Stimulated activated CD4-positive, alpha-beta T cell treated with anti-CD3 and anti-CD28 coated beads, Interleukin-12 subunit alpha, Interleukin-12 subunit beta, amount 100 ng/mL, for 24 hours (primary cell): Measurements from ENCODE around the gene FOSL1.

Experiments
- DNase-seq, 2 experiments: peaks; one replicate each; pipeline ENCODE4 v3.0.0-alpha.2; 2020; ENCODE audit warnings: low read depth in 2 of 2

FOSL1 gene

GRCh38 chr11:65900125-65900898 is at the start of gene FOSL1:
FOSL1 (minus strand) TSS chr11:65900388; CDS start chr11:65900339, 49 bp downstream.
- peak; percentile 83 to 93 for DNase-seq

- DNase-seq, result no peak
These were observed 47.5 kb upstream of the FOSL1 start for GRCh38 chr11:65947603-65948125.

- no peak for DNase-seq
These were observed 46.9 kb upstream of the FOSL1 start for GRCh38 chr11:65947133-65947532.

GRCh38 chr11:65946655-65947054 is 46.5 kb upstream of the FOSL1 start:
- DNase-seq, result no peak

- no peak for DNase-seq
These were observed 45.9 kb upstream of the FOSL1 start for GRCh38 chr11:65945941-65946558.

GRCh38 chr11:65945430-65945911 is 45.3 kb upstream of the FOSL1 start, which contains the start of gene TSGA10IP:
TSGA10IP (plus strand) TSS chr11:65945480; CDS start chr11:65945676, 196 bp downstream.
- DNase-seq, result no peak

GRCh38 chr11:65944767-65945166 is 44.6 kb upstream of the FOSL1 start:
- DNase-seq, result no peak

GRCh38 chr11:65944191-65944590 is 44.0 kb upstream of the FOSL1 start:
- DNase-seq, result no peak

- DNase-seq, result no peak
These were observed 42.3 kb upstream of the FOSL1 start for GRCh38 chr11:65942531-65942930.

- no peak for DNase-seq
These were observed 41.6 kb upstream of the FOSL1 start for GRCh38 chr11:65941720-65942310.

GRCh38 chr11:65937766-65938165 is 37.6 kb upstream of the FOSL1 start:
- DNase-seq, result no peak

- no peak for DNase-seq
These were observed 33.8 kb upstream of the FOSL1 start for GRCh38 chr11:65934014-65934413.

GRCh38 chr11:65932558-65932919 is 32.4 kb upstream of the FOSL1 start:
- no peak for DNase-seq

- DNase-seq, result no peak
These were observed 31.8 kb upstream of the FOSL1 start for GRCh38 chr11:65931773-65932557.

GRCh38 chr11:65928667-65929066 is 28.5 kb upstream of the FOSL1 start:
- DNase-seq, result no peak

- DNase-seq, result peak; percentile 30 to 61
These were observed 27.8 kb upstream of the FOSL1 start for GRCh38 chr11:65927904-65928397.

- DNase-seq, result no peak
These were observed 25.2 kb upstream of the FOSL1 start for GRCh38 chr11:65925397-65925796.

GRCh38 chr11:65922565-65922964 is 22.4 kb upstream of the FOSL1 start:
- no peak for DNase-seq

GRCh38 chr11:65921876-65922275 is 21.7 kb upstream of the FOSL1 start:
- no peak for DNase-seq

GRCh38 chr11:65921033-65921555 is 20.9 kb upstream of the FOSL1 start:
- no peak for DNase-seq

GRCh38 chr11:65920372-65920802 is 20.2 kb upstream of the FOSL1 start:
- DNase-seq, result no peak
